Astrocyte of the cerebellum (primary cell): ENCODE data around the gene ASXL3.

Experiments
- DNase-seq: peaks from one replicate; pipeline ENCODE4 v3.0.0-alpha.2; 2011; ENCODE audit warnings: low read depth
- H3K4me3 ChIP-seq: 2 replicates; pipeline ENCODE4 v1.5.1; 2011; ENCODE audit warnings: mild to moderate bottlenecking, low read depth, low read length, moderate library complexity
- CTCF ChIP-seq: IDR thresholded peaks from 2 replicates; pipeline ENCODE4 v1.5.1; 2012; ENCODE audit warnings: low read length, low read depth, moderate library complexity, mild to moderate bottlenecking; ENCODE audit errors: missing control alignments
- in situ Hi-C: cut with HindIII; loops from 2 replicates; pipeline ENCODE4 v1.10.0; 2017; ENCODE audit warnings: low sequenced_read_pairs

ASXL3 gene

GRCh38 chr18:33644494-33644893 is 66.5 kb downstream of the ASXL3 start:
- H3K4me3 ChIP-seq: no peak overlapping the region
- in situ Hi-C loops: no loop called here
- no peak for TF ChIP-seq CTCF
- DNase-seq: no peak

GRCh38 chr18:33647365-33647764 is 69.3 kb downstream of the ASXL3 start:
- H3K4me3 ChIP-seq: no peak overlapping the region
- DNase-seq: no peak
- no peak for TF ChIP-seq CTCF
- in situ Hi-C loops: no loop called here

GRCh38 chr18:33652635-33653034 is 74.6 kb downstream of the ASXL3 start:
- TF ChIP-seq CTCF: no peak
- H3K4me3 ChIP-seq: no peak overlapping the region
- in situ Hi-C loops: no loop called here
- DNase-seq: no peak

- in situ Hi-C loops: no loop called here
- DNase-seq: no peak
- H3K4me3 ChIP-seq: no peak overlapping the region
- no peak for TF ChIP-seq CTCF
Observed at GRCh38 chr18:33653231-33653630, 75.2 kb downstream of the ASXL3 start.

GRCh38 chr18:33656889-33657448 is 79.0 kb downstream of the ASXL3 start:
- no peak for DNase-seq
- H3K4me3 ChIP-seq: no peak overlapping the region
- no peak for TF ChIP-seq CTCF
- in situ Hi-C loops: no loop called here

GRCh38 chr18:33660696-33661310 is 82.8 kb downstream of the ASXL3 start:
- in situ Hi-C loops: no loop called here
- no peak for DNase-seq
- no peak for TF ChIP-seq CTCF
- no peak overlapping the region for H3K4me3 ChIP-seq
